ENCODE data around the gene NME7. TPM values are rescaled to one million over a fixed set of nuclear protein-coding genes. Genes with fewer than 3 reads are reported as not detected.

Gene NME7
- polyA plus RNA-seq, 1 of the 3 experiments (the other 2 are of a cell fraction): 13.7 TPM

DNA sequence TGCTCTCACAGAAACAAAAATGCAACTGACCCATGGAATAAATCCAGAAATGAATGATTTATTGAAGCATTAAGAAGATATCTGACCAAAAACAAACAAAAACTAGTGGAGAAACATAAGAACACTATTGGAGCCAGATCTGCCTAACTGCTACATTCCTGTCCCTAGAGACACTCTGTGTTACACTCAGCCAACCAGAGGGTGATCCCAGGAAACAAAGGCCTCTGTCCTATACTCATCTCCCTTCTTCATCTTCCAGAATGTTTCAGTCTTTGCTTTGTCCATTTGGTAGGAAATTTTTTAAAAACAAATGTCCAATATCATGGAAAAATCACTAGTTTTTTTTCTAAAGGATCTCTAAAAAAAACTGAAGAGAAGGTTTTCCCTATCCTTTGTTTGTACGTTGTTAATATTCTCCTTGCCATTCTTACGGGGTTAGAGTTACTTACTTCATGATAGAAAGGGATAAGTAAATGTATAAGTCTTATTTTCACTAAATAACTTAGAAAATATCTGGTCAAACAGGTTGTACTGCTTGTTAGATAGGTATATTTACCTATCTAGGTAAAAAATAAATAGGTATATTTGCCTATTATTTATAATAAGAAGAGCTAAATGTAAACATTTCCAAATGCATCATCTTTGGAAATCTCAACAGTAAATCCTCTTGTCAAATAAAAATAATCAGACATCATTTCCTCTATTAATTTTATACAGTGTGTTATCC, 59.1 kb downstream of the NME7 start:
- 93% methylated on average over 2 of the region's 2 CpGs for WGBS (ENCODE audit: low lambda C conversion rate)
- TF ChIP-seq GABPA (IDR thresholded peaks at IDR 0.05; ENCODE audit: low read depth) (no peak), RFX5 (IDR thresholded peaks at IDR 0.05; ENCODE audit: low read length) (no peak), ELF1 (IDR thresholded peaks at IDR 0.05) (no peak), RAD21 (IDR thresholded peaks at IDR 0.05; ENCODE audit: low read length) (no peak), TCF12 (IDR thresholded peaks at IDR 0.05) (no peak), SMC3 (IDR thresholded peaks at IDR 0.05; ENCODE audit: low read depth, low read length) (no peak), RXRA (IDR thresholded peaks at IDR 0.05; ENCODE audit: borderline replicate concordance, low read depth) (no peak), MXI1 (IDR thresholded peaks at IDR 0.05; ENCODE audit: low read depth, low read length) (no peak)

DNA sequence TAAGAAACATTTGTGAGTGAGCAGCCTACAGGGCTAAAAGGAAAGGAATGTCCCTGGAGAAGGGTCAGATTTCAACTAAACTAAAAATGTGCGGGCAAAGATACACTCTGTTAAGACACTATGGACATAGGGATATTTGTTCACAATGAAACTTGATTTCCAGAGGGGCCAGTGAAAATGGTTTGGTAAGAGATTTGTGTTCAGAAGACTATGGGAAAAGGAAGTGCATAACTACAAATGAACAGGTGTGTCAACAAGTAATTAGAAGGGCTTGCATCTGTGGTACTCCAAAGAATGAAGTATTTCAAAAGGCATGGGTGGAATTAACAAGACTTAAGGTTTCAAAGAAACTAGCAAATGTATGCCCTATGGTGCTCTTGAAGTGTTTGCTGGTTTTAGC, 60.4 kb downstream of the NME7 start:
- no peaks in the 10 kb centered on the region for H3K79me2 ChIP-seq (ENCODE audit: insufficient read depth)
- H3K4me2 ChIP-seq: no peak overlapping the region
- POLR2A ChIA-PET: no interaction called here
- H3K4me1 ChIP-seq (ENCODE audit: control insufficient read depth in 1 of 2, insufficient read depth in 2 of 2, low read depth in 1 of 2, low read length in 1 of 2): peaks cover 2 to 4% of the 10 kb centered on the region in 2 experiments; a peak in 2 of 4 replicates
- H3K27ac ChIP-seq (ENCODE audit: low read depth in 2 of 2, low read length in 1 of 2): no peak overlapping the region
- peaks cover 7% of the 10 kb centered on the region for H3F3A ChIP-seq (replicated peaks; ENCODE audit: insufficient read depth)
- no peak overlapping the region for H3K9ac ChIP-seq
- H3K4me3 ChIP-seq (ENCODE audit: low read depth in 2 of 2, low read length in 1 of 2): no peak overlapping the region
- H3K9me3 ChIP-seq: no peaks in the 10 kb centered on the region
- no peaks in the 10 kb centered on the region for H4K20me1 ChIP-seq (ENCODE audit: insufficient read depth)
- TF ChIP-seq, protein P1, sequence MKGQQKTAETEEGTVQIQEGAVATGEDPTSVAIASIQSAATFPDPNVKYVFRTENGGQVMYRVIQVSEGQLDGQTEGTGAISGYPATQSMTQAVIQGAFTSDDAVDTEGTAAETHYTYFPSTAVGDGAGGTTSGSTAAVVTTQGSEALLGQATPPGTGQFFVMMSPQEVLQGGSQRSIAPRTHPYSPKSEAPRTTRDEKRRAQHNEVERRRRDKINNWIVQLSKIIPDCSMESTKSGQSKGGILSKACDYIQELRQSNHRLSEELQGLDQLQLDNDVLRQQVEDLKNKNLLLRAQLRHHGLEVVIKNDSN (IDR thresholded peaks at IDR 0.05; ENCODE audit: borderline replicate concordance, low read depth): no peak
- TF ChIP-seq FOSL2 (IDR thresholded peaks at IDR 0.05; ENCODE audit: borderline replicate concordance, low read depth) (no peak), SIN3A (IDR thresholded peaks at IDR 0.05; ENCODE audit: borderline replicate concordance, low read depth, low read length) (no peak), SMC3 (IDR thresholded peaks at IDR 0.05; ENCODE audit: low read depth, low read length) (no peak), RFX5 (IDR thresholded peaks at IDR 0.05; ENCODE audit: low read length) (no peak), NFIC (IDR thresholded peaks at IDR 0.05; ENCODE audit: borderline replicate concordance) (no peak), ELF1 (IDR thresholded peaks at IDR 0.05) (no peak), TCF12 (IDR thresholded peaks at IDR 0.05) (no peak), GATA2 (CRISPR knock-in tag; IDR thresholded peaks at IDR 0.05) (no peak), CTCF (IDR thresholded peaks at IDR 0.05) (no peak), ZBTB33 (IDR thresholded peaks at IDR 0.05; ENCODE audit: borderline replicate concordance, low read depth) (no peak), RAD21 (IDR thresholded peaks at IDR 0.05; ENCODE audit: low read length) (no peak)
- TF ChIP-seq, protein P2, sequence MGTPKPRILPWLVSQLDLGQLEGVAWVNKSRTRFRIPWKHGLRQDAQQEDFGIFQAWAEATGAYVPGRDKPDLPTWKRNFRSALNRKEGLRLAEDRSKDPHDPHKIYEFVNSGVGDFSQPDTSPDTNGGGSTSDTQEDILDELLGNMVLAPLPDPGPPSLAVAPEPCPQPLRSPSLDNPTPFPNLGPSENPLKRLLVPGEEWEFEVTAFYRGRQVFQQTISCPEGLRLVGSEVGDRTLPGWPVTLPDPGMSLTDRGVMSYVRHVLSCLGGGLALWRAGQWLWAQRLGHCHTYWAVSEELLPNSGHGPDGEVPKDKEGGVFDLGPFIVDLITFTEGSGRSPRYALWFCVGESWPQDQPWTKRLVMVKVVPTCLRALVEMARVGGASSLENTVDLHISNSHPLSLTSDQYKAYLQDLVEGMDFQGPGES (IDR thresholded peaks at IDR 0.05; ENCODE audit: low read depth, low read length): no peak
- no peaks in the 10 kb centered on the region for H3K27me3 ChIP-seq (ENCODE audit: insufficient read depth)
- CTCF ChIA-PET: no interaction called here
- peaks cover 13 to 25% of the 10 kb centered on the region in 2 experiments for H3K36me3 ChIP-seq (replicated peaks in 1 of 2; ENCODE audit: control insufficient read depth in 1 of 2, insufficient read depth in 2 of 2, low read length in 1 of 2)
- WGBS (ENCODE audit: low lambda C conversion rate): 96% methylated on average over 1 of the region's 1 CpG
- no peak for DNase-seq
- H2AFZ ChIP-seq (ENCODE audit: low read depth): no peak overlapping the region
- H3K9me2 ChIP-seq: no peaks in the 10 kb centered on the region

More for the DNA sequence above, 59.1 kb downstream of the NME7 start:
- Histone ChIP-seq H3K27ac (ENCODE audit: low read depth in 2 of 2, low read length in 1 of 2) (no peak overlapping the region), H3K9me2 (no peaks in the 10 kb centered on the region), H3K4me3 (ENCODE audit: low read depth in 2 of 2, low read length in 1 of 2) (no peak overlapping the region), H3K9me3 (no peaks in the 10 kb centered on the region), H3K4me1 (ENCODE audit: control insufficient read depth in 1 of 2, insufficient read depth in 2 of 2, low read depth in 1 of 2, low read length in 1 of 2) (peaks cover 2 to 13% of the 10 kb centered on the region in 2 experiments; a peak in 3 of 4 replicates), H3K36me3 (replicated peaks in 1 of 2; ENCODE audit: control insufficient read depth in 1 of 2, insufficient read depth in 2 of 2, low read length in 1 of 2) (peaks cover 9 to 24% of the 10 kb centered on the region in 2 experiments), H3K27me3 (ENCODE audit: insufficient read depth) (no peaks in the 10 kb centered on the region), H3F3A (replicated peaks; ENCODE audit: insufficient read depth) (peaks cover 18% of the 10 kb centered on the region), H3K4me2 (no peak overlapping the region), H4K20me1 (ENCODE audit: insufficient read depth) (no peaks in the 10 kb centered on the region), H3K79me2 (ENCODE audit: insufficient read depth) (0 out of 2 replicates have a peak, but pooled peaks cover 3% of the 10 kb centered on the region), H2AFZ (ENCODE audit: low read depth) (no peak overlapping the region), H3K9ac (no peak overlapping the region)
- ChIA-PET POLR2A (no interaction called here), CTCF (interaction anchor here (1.0 kb wide), 1 partner anchor 705 kb away, joined by 3 read pairs; no protein-coding TSS in a partner anchor)
- no peak for DNase-seq

Measured in SK-N-SH (cell line).